Endometrial microvascular endothelial cells (primary cell): ENCODE measurements around the gene NTRK2. TPM values are rescaled to one million over a fixed set of nuclear protein-coding genes. Genes with fewer than 3 reads are reported as not detected.

Source experiments
- in situ Hi-C: cut with HindIII; loops from 2 replicates; pipeline ENCODE4 v1.10.0; 2017; ENCODE audit warnings: low sequenced_read_pairs, low pct_unique_long_range_greater_than_20kb; ENCODE audit errors: inconsistent ontology term
- total RNA-seq: library from RNA; depleted of rRNA; stranded (reverse); fragments of >200 nt; gene quantifications from one replicate; pipeline ENCODE4 v1.2.3, GENCODE V29; 2015; ENCODE audit errors: inconsistent ontology term

NTRK2 gene
- total RNA-seq, 1 donor from 2014 or later, result not detected

DNA sequence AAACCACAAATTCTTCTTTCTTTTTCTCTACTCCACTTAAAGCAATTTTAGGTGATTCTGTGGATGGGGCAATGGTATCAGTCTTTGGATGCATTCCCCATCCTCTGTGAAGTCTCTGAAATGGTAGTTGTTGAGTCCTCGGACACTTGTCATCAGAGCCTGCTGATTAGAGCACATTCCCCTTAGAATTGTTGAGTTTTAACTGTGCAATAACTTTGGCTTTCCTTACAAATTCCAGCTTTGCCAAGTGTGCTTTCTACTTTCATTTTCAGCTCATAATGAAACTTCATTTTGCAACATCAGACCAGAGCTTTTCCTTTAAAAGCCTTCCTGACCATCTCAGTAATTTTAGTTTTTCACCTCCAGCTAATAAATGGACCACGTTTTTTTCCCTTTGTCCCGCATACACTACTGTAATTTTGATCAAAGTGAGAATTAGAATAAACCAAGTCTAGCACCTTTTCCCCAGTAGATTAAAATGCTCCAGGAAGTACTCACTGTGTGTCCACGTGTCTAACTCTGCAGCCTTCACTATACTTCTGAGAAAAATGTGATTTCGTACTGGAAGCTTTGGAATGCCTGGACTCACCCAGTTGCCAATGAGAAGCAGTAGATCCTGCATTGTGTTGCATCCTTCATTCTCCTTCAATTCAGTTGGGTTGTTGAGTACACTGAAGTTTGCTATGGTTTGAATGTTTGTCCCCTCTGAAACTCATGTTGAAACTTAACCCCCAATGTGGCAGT is 135.6 kb downstream of the NTRK2 start:
- in situ Hi-C loops, result no loop called here

DNA sequence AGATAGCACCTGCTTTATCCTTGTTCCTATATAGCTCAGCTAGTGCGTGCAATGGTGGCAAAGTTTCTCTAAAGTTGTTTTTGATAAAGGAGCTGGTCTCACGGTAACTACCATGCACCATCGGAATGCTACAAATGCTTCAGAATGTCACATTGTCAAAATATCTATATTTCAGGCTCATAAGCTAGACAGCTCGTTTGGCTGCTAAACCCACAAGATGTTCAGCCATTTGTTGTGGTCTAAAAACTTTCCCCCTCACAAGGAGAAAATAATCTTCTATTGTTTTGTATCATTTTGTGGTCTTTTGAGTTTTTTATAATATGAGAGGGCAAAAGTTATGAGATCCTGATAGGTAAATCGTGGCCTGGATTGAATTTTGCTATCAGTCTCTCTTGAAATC is 137.9 kb downstream of the NTRK2 start:
- in situ Hi-C loops, result no loop called here

DNA sequence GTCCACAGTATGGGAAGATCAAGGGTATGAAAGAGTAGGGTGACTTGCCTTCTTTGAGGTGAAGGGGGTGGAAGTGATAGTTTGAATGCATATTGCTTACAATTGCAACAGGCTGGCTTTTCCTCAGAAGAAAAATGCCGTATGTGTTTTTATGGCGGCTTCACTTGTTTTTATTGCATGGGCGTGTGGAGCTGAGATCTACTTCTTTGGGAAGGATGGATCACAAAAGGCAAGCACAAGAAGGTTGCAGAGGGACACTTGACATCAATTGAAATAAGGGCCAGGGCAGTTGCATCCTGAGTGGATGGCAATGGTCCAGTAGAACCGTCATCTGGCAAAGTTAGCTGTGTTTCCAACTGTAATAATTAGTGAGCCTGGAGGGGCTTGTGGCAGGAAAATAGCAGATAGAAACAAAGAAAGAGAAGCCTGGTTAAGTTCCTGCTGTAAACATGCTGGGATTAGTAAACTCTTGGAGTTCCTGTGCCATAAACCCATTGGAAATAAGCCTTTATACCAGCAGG is 138.4 kb downstream of the NTRK2 start:
- in situ Hi-C loops, result no loop called here

DNA sequence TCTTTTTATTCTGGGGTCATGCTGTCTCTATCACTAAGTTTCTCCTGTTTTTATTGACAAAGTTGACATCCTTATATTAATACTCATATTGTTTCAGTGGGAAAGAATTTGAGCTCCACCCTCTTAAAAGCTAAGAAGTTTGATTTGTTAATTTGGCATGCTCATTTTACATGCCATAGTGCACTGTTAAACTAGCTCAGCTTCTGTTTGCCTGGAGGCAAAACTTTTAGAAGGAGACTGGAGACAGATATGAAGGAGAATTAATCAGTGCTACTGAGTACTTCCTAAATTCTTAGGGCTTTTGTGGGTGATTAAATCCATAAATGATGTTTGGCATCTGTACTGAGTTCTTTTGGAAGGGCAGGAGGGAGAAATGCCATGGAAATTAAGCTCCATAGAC is 138.9 kb downstream of the NTRK2 start:
- in situ Hi-C loops, result no loop called here

DNA sequence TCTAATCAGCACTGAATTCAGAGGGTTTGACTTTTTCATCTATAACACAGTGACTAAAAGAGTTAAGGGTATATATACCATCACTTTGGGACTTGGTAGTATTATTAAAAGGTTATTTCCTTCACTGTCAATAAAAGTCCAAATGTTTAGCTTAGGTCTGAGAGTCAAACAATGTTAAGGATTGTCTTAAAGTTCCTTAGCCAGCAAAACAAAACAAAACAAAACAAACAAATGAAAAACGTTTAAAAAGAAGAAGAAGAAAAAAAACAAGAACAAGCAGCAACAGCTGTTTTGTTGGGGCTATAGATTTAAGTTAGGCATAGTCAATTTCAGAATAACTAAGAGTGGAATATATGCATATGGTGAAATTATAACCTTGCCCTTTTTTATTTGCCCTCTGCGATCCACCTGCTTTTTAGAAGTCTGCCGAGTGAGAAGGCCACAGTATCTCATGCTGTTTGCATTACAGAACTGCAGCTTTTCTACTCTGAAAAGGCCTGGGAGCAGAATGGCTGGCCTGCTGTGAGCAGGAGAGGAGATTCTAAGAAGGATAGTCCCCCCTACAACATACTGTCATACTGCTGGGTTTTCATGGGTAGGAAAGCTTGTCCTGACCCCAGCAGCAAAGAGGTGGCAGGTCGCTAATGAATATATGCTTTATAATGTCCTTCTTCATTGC is 141.7 kb downstream of the NTRK2 start:
- in situ Hi-C loops, result no loop called here

DNA sequence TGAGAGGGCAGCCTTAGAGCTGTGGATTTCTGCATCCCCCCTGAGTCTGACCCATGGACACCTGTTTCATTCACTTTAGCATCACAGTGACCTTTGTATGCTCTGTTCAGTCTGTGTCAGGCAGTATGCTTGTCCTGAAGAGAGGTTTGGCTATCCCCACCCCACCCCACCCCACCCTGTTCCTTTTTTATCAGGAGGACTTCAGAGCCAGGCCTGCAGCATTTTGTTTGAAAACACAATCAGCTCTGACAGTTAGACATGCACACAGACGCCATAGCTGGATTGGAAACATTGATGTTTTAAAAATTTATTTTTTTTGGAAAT is 142.2 kb downstream of the NTRK2 start:
- in situ Hi-C loops, result no loop called here

DNA sequence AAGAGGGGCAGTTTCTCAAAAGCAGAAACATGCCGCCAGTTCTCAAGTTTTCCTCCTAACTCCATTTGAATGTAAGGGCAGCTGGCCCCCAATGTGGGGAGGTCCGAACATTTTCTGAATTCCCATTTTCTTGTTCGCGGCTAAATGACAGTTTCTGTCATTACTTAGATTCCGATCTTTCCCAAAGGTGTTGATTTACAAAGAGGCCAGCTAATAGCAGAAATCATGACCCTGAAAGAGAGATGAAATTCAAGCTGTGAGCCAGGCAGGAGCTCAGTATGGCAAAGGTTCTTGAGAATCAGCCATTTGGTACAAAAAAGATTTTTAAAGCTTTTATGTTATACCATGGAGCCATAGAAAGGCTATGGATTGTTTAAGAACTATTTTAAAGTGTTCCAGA is 142.8 kb downstream of the NTRK2 start:
- in situ Hi-C loops, result no loop called here

DNA sequence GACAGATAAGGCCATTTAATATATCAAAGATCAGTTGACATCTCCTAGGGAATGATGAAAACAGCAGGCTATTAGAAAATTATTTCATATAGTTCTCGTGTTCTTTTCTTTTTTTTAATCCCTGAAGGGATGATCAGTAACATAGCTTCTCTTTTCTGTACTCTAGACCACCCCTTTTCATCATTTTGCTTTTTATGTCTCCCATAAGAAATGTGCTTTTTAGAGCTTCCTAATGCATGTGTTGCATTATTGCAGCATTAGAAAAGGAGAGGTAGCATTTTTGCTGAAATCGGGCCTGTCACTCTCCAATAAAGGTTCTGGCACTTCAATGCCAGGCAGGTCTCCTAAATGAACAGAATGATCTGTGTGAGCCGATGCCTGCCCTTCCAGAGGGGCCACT is 143.3 kb downstream of the NTRK2 start:
- in situ Hi-C loops, result no loop called here

DNA sequence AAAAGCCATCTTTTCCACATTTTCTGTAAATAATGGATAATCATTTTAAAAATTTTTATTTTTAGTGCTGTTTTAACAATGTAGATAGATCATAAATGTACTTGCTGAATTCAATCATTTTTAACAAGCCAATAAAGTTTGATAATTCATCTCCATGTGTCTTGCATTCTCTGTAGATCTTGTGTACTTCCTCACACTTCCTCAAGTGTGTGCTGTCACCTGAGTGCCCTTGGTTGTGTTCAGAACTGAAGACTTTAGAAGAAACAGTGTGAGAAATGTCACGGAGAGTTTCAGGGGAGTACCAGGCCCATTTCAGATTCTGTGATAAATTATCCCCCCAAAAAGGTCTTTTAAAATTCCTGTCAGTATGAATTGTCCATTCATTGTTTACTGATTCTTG is 146.0 kb downstream of the NTRK2 start:
- in situ Hi-C loops, result no loop called here

DNA sequence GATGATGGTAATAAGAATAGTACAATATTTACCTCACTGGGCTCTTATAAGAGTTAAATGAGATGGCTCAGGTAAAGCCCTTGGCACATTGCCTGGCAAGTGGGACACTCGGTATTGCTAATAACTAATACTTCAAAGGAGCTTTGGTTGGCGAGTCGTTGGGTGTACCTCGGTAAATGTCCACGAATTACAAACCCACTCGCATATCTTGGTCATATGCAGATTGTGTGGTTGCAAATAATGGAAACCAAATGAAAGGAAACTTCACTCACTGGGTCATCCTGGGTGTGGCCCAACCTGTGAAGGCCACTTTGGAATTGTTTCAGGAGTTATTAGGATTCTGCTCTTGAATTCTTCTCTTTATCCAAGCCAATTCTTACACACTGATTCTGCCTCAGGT is 147.5 kb downstream of the NTRK2 start:
- in situ Hi-C loops, result no loop called here

DNA sequence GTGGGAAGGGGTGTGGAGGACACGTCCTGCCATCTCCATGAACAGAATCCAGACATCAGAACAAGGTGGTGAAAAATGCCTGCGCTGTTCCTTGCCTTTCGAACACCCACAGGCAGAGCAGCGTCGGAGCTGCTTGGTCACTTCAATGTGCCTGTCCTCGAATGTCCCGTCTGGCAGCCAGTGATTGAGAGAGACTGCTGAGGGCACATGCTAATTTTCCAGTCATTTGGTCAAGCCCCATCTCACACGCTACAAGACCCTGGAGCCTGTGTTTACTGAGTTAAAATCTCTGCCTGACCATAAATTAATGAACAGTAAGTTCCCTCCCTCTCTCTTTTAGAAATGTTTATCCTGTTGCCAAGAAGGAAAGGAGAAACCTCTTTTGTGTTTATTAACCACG is 149.3 kb downstream of the NTRK2 start:
- in situ Hi-C loops, result no loop called here

DNA sequence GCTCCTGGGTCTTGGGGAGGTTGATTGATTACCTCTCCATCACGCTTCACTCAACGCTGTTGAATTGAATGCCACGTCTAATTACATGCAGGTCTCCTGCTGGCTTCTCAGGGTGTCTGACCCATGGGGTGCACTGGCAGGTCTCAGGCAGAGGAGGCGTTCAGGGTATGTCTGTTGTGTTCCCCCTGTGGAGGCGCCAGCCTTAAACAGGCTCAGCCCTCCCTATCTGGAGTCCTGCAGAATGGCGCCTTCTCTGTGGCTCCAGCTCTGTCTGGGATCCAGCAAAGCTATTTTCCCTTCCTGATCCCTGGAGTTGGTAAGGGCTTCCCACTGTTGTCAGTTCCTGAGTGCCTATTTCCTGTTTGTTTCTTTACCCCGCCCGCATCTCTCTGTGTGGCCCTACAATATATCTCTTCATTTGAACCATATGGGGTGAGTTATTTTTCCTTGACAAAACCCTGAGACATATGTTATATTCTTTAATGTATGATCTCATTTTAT is 150.0 kb downstream of the NTRK2 start:
- in situ Hi-C loops, result no loop called here

DNA sequence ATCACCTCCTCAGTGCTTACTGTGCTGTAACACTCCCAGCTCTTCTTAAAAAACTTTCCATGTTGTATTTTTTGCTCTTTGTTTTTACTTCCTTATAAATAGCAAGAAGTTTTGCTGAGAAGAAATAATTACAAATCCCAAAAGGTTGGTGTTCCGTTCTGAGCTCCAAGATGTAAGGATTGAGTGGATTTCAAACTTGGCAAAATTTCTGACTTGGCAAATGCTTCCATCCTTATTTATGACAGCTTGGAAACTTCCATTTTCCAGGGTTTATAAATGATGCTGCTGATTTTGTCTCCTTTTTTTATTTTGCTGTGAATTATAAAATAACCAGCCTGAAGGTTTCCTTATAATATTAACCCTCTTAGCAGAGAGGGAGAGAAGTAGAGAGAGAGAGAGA is 151.9 kb downstream of the NTRK2 start:
- in situ Hi-C loops, result no loop called here

DNA sequence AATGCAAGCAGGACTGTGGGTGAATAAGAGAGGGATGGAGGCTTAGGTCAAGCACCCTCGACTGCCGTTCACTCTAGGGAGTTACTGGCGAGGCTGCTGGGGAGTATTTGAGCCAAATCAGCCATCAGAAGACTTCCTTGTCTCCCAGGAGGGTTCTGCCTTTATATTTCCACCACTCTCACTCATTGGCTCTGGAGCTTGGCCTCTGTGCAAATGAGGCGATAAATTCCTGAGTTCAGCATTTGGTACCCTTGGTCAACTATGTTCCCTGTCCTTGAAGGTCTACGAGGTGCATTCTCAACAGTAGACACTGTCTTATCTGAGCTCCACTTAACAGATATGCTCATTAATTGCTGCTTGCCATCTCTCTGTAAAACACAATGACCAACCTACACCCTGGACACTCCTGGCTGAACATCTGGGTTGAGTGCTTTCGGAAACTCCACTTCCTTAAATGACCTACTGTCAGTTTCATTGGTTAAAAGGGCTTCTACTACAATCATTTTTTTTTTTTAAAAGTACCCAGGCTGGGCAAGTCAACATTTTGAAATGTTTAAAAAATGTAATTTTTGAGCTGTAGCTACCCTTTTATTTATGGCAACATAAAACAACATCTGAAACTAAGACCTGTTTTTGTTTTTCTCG is 153.2 kb downstream of the NTRK2 start:
- in situ Hi-C loops, result no loop called here

DNA sequence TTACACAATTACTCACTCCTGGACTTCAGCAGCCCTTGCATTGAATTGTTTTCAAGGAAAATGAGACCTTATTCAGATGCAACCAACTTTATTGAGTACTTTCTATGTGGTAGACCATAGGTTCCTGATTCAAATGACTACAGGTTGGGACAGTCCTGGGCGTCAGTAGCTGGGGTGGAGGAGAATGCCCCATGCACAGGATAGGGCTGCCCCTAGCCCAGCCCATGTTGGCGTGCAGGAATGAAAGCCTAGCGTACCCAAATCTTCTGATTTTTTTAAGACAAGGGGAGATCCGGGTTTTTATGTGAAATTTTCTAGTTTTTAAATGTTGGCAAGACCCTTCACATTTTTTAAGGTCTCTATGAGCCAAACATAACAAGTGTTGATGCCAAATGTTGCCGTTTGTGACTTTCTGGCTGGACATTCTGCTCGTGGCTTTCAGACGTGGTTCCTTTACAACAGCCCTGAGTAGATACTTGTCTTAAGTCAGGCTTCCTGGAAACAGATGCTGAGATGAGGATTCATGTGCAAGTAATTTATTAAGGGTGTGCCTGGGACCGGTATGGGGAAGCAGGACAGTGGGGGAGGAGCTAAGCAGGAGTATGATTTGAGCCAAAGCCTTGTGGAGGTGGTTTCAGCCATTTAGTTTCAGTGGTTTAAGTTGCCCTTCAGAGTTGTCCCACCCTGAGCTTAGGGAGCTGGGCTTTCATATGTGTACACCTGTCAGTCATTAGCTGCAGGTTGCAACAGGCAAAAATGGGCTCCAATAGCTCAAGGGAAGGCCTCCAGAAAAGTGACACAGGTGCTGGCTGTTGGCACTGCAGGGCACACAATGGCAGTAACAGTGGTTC is 154.1 kb downstream of the NTRK2 start:
- in situ Hi-C loops, result no loop called here

DNA sequence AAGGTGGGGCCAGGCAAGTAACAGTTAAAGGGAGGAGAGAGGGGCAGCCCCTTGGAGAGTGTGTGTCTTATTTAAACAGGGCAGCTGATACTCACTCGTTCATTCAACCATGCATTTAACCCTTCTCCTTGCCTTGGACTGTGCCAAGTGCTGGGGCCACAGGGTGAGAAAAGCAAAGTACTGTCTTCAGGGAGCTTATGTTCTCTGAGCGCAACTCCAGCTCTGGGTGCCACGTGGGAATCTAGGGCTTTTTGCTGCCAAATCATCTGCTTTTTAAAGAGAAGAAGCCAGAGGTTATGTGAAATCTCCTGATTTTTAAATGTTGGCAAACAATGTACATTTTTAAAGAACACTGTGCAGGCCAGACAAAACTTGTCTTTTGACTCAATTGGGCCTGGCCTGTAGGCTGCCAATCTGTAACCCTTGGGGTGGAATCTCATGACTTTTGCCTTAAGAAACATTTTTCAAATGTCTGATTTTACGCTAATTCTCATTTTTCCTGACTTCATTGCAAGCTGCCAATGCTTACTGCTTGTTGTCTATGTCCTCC is 157.8 kb downstream of the NTRK2 start:
- in situ Hi-C loops, result no loop called here

DNA sequence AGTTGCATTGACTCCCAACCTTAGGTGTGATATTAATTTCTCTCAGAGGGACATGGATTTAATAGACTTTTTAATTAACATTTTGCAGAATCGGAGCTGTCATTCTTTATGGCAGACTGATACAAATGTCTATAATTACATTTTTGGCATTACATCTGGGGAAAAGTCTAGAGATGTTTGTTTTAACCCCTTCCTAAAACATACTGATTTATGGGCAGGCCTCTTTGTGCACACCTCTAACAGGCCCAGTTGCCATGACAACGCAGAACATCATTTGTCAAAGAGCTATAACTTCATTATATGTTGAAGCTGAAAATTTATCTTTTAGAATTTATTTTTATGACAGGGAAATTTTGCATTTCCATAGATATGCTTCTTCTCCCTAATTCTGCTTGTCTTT is 158.5 kb downstream of the NTRK2 start:
- in situ Hi-C loops, result no loop called here

DNA sequence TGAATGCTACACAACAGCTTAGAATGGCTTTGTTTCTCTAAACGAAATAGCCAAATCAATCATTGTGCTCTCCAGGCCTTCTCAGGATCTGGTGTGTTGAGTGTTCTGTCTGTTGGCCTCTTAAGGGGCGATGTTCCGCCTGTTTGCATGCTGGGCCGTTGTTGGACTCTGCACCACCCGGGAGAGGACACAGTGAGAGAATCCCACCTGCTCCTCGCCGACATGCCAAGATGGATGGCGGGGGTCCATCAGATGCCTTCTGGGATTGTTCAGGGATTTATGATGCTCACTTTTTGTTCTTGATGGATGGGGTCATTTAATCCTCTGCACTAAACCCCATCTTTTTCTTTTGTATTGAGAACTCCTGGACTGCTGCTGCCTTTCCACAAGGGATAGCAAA is 159.9 kb downstream of the NTRK2 start:
- in situ Hi-C loops, result no loop called here
